CD4-positive, alpha-beta T cell treated with Interferon gamma for 1 hour (primary cell): Measurements from ENCODE around the gene PSMA6.
A peak's percentile ranks its signal among the peaks of the same experiment; 100 is the strongest.
"Not testable (repeated sequence)": the region's sequence is repeated elsewhere in the genome, so short reads cannot be mapped to it uniquely, and the experiment has no call there.

Source experiments
- DNase-seq: peaks from one replicate; pipeline ENCODE4 v3.0.0-alpha.2; 2020

PSMA6 gene

GRCh38 chr14:35285168-35286002 lies 6.8 kb upstream of the PSMA6 start:
- DNase-seq: peak; percentile 21

GRCh38 chr14:35286003-35286600 lies 6.1 kb upstream of the PSMA6 start:
- DNase-seq: no peak

GRCh38 chr14:35286707-35287106 lies 5.5 kb upstream of the PSMA6 start:
- no peak for DNase-seq

- DNase-seq: peak; percentile 6
These were observed 4.7 kb upstream of the PSMA6 start for GRCh38 chr14:35287431-35288013.

- no peak for DNase-seq
These were observed 2.6 kb upstream of the PSMA6 start for GRCh38 chr14:35289623-35290022.

- no peak for DNase-seq
These were observed 784 bp downstream of the PSMA6 start for GRCh38 chr14:35292770-35293561.

GRCh38 chr14:35295845-35296161 lies 3.6 kb downstream of the PSMA6 start:
- DNase-seq: no peak

- no peak for DNase-seq
These were observed 4.4 kb downstream of the PSMA6 start for GRCh38 chr14:35296545-35296944.

- DNase-seq: no peak
These were observed 5.5 kb downstream of the PSMA6 start for GRCh38 chr14:35297706-35298105.

GRCh38 chr14:35298351-35298750 lies 6.2 kb downstream of the PSMA6 start:
- no peak for DNase-seq

GRCh38 chr14:35299708-35300107 lies 7.5 kb downstream of the PSMA6 start:
- no peak for DNase-seq

GRCh38 chr14:35300228-35300627 lies 8.0 kb downstream of the PSMA6 start:
- no peak for DNase-seq

GRCh38 chr14:35301334-35301733 lies 9.2 kb downstream of the PSMA6 start:
- not testable (repeated sequence) for DNase-seq

- DNase-seq: no peak
These were observed 9.8 kb downstream of the PSMA6 start for GRCh38 chr14:35301735-35302528.

- no peak for DNase-seq
These were observed 11.2 kb downstream of the PSMA6 start for GRCh38 chr14:35303149-35303935.

- no peak for DNase-seq
These were observed 12.8 kb downstream of the PSMA6 start for GRCh38 chr14:35304812-35305462.

- no peak for DNase-seq
These were observed 13.5 kb downstream of the PSMA6 start for GRCh38 chr14:35305633-35306032.

- DNase-seq: no peak
These were observed 13.9 kb downstream of the PSMA6 start for GRCh38 chr14:35306114-35306513.

GRCh38 chr14:35317820-35318219 lies 25.6 kb downstream of the PSMA6 start:
- no peak for DNase-seq

GRCh38 chr14:35319509-35319908 lies 27.3 kb downstream of the PSMA6 start:
- DNase-seq: no peak

- no peak for DNase-seq
These were observed 28.3 kb downstream of the PSMA6 start for GRCh38 chr14:35320472-35320871.
